Brain microvascular endothelial cell (primary cell): Measurements from ENCODE around the gene ERC1.

Source experiments
- DNase-seq: peaks from one replicate; pipeline ENCODE4 v3.0.0-alpha.2; 2020
- H3K27ac ChIP-seq: fragments of 250-450 bp; sonication (Bioruptor Pico); 2 replicates; pipeline ENCODE4 v1.5.1; 2020; ENCODE audit warnings: mild to moderate bottlenecking, moderate library complexity
- H3K27me3 ChIP-seq: fragments of 250-450 bp; sonication (Bioruptor Pico); replicated peaks from 2 replicates; pipeline ENCODE4 v1.5.1; 2020; ENCODE audit warnings: mild to moderate bottlenecking
- H3K36me3 ChIP-seq: fragments of 250-450 bp; sonication (Bioruptor Pico); replicated peaks from 2 replicates; pipeline ENCODE4 v1.5.1; 2020; ENCODE audit warnings: mild to moderate bottlenecking
- H3K4me3 ChIP-seq: 2 replicates; pipeline ENCODE4 v1.5.1; 2011; ENCODE audit warnings: low read depth, mild to moderate bottlenecking, control low read depth, low read length, moderate library complexity
- in situ Hi-C: cut with HindIII; loops from 2 replicates; pipeline ENCODE4 v1.10.0; 2017; ENCODE audit warnings: low sequenced_read_pairs, low pct_ligation_motif_present
- TF ChIP-seq, protein P1 (sequence below): IDR thresholded peaks from 2 replicates; pipeline ENCODE4 v1.5.1; 2011; ENCODE audit warnings: low read depth, mild to moderate bottlenecking, moderate library complexity, low read length, control low read depth, inconsistent platforms; ENCODE audit errors: missing control alignments

The ERC1 gene

DNA sequence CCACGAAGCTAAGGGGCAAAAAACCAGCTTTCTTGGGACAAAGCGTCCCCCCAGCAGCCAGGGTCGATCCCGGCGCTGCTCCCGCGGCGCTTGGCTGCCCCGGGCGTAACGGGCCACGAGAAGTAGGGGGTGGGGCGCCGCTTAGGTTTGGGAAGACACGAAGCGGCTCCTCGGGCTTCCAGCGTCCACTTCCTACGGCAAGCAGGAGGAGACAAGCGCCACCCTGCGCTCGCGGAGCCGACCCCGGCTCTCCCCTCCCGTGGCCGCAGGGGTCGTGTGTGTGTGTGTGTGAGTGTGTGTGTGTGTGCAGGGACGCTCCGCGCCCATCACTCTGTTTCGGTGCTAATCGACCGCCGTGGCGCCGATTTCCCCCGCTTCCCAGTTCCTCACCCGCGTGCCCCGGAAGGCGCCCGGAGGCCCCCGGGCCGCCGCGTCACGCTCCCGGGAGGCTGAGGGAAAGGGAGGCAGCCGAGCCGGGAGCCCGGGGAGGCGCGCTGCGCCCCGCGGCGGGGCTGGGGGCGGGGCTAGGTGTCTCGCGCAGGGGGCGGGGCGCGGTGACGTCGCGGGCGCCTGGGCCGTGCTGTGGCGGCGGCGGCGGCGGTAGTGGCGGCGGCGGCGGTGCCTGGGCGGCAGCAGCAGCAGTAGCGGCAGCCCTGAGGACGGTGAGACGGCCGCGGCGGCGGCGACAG, at the start of gene ERC1:
TSS of gene ERC1 (plus strand) at position 563 of the 689 bp plus-strand sequence. CDS start 36,681 bp downstream, outside the sequence.
- DNase-seq, result peak; percentile 79
- Histone ChIP-seq H3K27me3 (no peaks in the 10 kb centered on the region), H3K4me3 (peak within 1 kb of the TSS; percentile 79), H3K27ac (peak within 1 kb of the TSS; percentile 86), H3K36me3 (no peaks in the 10 kb centered on the region)
- in situ Hi-C loops, result no loop called here
- TF ChIP-seq, protein P1, sequence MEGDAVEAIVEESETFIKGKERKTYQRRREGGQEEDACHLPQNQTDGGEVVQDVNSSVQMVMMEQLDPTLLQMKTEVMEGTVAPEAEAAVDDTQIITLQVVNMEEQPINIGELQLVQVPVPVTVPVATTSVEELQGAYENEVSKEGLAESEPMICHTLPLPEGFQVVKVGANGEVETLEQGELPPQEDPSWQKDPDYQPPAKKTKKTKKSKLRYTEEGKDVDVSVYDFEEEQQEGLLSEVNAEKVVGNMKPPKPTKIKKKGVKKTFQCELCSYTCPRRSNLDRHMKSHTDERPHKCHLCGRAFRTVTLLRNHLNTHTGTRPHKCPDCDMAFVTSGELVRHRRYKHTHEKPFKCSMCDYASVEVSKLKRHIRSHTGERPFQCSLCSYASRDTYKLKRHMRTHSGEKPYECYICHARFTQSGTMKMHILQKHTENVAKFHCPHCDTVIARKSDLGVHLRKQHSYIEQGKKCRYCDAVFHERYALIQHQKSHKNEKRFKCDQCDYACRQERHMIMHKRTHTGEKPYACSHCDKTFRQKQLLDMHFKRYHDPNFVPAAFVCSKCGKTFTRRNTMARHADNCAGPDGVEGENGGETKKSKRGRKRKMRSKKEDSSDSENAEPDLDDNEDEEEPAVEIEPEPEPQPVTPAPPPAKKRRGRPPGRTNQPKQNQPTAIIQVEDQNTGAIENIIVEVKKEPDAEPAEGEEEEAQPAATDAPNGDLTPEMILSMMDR, result peak; percentile 3

DNA sequence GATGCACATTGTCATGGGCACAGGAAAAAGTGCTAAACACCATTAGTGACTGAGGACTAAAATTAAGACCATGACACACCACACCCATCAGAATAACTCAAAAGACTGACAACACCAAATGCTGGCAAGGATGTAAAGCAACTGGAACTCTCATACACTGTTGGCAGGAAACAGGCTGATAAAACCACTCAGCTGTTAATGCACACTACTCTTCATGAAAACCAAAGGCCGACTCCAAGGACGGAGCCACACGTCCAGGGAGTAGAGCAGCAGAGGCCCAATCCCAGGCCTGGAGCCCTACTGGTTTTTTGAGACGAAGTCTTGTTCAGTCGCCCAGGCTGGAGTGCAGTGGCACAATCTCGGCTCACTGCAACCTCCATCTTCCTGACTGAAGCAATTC, 48.0 kb upstream of the ERC1 start:
- TF ChIP-seq, protein P1, result no peak
- H3K36me3 ChIP-seq, result no peaks in the 10 kb centered on the region
- no peaks in the 10 kb centered on the region for H3K27me3 ChIP-seq
- H3K27ac ChIP-seq, result no peak overlapping the region
- no peak for DNase-seq
- in situ Hi-C loops, result no loop called here
- no peak overlapping the region for H3K4me3 ChIP-seq

DNA sequence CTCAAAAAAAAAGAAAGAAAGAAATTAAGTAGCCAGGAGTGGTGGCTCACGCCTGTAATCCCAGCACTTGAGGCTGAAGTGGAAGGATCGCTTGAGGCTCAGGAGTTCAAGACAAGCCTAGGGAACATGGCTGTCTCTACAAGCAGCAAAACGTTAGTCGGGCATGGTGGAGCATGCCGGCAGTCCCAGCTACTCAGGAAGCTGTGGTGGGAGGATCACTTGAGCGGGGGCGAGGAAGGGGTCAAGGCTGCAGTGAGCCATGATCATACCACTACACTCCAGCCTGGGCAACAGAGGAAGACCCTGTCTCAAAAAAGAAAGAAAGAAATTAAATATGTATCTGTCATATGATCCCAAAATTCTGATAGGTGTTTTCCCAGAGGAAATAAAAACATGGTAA, 46.8 kb upstream of the ERC1 start:
- DNase-seq, result no peak
- H3K27ac ChIP-seq, result no peak overlapping the region
- no peaks in the 10 kb centered on the region for H3K27me3 ChIP-seq
- H3K4me3 ChIP-seq, result no peak overlapping the region
- no peaks in the 10 kb centered on the region for H3K36me3 ChIP-seq
- in situ Hi-C loops, result no loop called here
- TF ChIP-seq, protein P1, result no peak

DNA sequence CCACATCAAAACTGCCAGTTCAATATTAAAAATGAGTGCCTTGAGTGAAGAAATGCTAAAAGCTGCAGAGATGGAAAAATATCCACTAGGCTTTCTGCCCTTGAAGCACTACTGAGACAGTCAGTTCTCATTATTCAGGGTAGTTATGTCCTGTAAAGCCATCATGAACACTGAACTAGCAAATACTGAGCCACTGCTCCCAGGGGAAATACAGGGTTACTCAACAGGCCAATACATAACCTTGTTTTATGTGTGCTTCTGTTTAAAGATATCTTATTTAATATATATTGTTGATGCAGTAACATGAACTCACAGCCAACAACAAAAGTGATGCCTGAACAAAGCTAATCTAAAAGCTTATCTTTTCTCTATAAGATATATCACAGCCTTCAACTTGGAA, 44.8 kb upstream of the ERC1 start:
- Histone ChIP-seq H3K36me3 (no peaks in the 10 kb centered on the region), H3K27me3 (no peaks in the 10 kb centered on the region), H3K27ac (no peak overlapping the region), H3K4me3 (no peak overlapping the region)
- TF ChIP-seq, protein P1, result no peak
- peak; percentile 8 for DNase-seq
- in situ Hi-C loops, result no loop called here

DNA sequence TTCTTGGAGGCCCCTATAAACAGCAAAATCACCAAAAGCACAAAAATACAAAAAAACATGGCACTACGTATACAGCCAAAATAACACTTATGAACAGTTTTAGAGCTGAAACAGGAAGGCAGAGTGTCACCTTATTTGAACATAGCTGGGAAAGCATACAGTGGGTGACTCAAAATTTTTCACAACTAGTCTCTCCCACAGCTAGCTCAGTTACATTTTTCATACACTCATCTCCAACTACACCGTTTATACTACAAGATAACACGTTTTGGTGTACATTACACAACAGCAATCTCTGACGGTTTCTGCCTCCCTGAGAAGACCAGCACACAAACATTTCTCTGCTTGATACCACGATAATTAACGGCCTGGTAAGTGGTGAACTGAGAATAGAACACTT, 44.4 kb upstream of the ERC1 start:
- H3K4me3 ChIP-seq, result no peak overlapping the region
- TF ChIP-seq, protein P1, result no peak
- H3K27me3 ChIP-seq, result no peaks in the 10 kb centered on the region
- no peaks in the 10 kb centered on the region for H3K36me3 ChIP-seq
- DNase-seq, result peak; percentile 20
- in situ Hi-C loops, result no loop called here
- H3K27ac ChIP-seq, result peak overlapping the region; percentile 26

DNA sequence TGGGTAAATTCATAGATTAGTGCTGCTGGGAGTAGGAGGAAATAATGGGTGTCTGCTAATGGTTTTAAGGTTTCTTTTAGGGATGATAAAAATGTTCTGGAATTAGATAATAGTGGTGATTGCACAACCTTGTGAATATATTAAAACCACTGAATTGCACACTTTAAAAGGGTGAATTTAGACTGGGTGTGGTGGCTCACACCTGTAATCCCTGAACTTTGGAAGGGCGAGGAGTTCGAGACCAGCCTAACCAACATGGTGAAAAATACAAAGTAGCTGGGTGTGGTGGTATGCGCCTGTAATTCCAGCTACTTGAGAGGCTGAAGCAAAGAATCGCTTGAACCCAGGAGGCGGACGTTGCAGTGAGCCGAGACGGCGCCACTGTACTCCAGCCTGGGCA, 42.8 kb upstream of the ERC1 start:
- H3K4me3 ChIP-seq, result peak overlapping the region; percentile 93
- no peaks in the 10 kb centered on the region for H3K36me3 ChIP-seq
- H3K27me3 ChIP-seq, result no peaks in the 10 kb centered on the region
- no peak for DNase-seq
- no peak overlapping the region for H3K27ac ChIP-seq
- TF ChIP-seq, protein P1, result no peak
- in situ Hi-C loops, result no loop called here
